NCI-H460 (cell line): ENCODE measurements around the gene SLC38A8. TPM values are rescaled to one million over a fixed set of nuclear protein-coding genes. Genes with fewer than 3 reads are reported as not detected.

Experiments used
- small RNA-seq, 2 experiments: library from RNA; depleted of rRNA; stranded (forward); fragments of <200 nt; gene quantifications; one replicate each; pipeline ENCODE3, GENCODE V24; 2014
- total RNA-seq: library from RNA; depleted of rRNA; stranded (reverse); fragments of >200 nt; shearing (Covaris generic); gene quantifications from 2 replicates; pipeline ENCODE4 v1.2.3, GENCODE V29; 2014; rRNA removed

Gene SLC38A8
- total RNA-seq, 1 experiment from 2014 or later: not detected

Small RNAs within 50 kb of the gene (small RNA-seq; reads per million reads assigned to genes)
- gene RNA5SP432: 0 reads per million in 2 experiments

Other genes starting within 250 kb of the SLC38A8 start
- 83.5 and 93.8 TPM in 2 replicates for gene HSBP1, start 234.8 kb downstream of the SLC38A8 start, total RNA-seq
- gene MLYCD, start 143.7 kb downstream of the SLC38A8 start, total RNA-seq: 0.95 and 1.6 TPM in 2 replicates
- gene OSGIN1, start 89.6 kb downstream of the SLC38A8 start, total RNA-seq: 53.5 and 57.5 TPM in 2 replicates
- 1.1 and 1.8 TPM in 2 replicates for gene NECAB2, start 74.6 kb downstream of the SLC38A8 start, total RNA-seq
- gene MBTPS1, start 74.1 kb upstream of the SLC38A8 start, total RNA-seq: 43.9 and 55.0 TPM in 2 replicates
- 16.9 and 20.2 TPM in 2 replicates for gene HSDL1, start 102.4 kb upstream of the SLC38A8 start, total RNA-seq
- not detected in 2 replicates for gene DNAAF1, start 102.5 kb upstream of the SLC38A8 start, total RNA-seq
- 10.4 and 15.5 TPM in 2 replicates for gene TAF1C, start 144.3 kb upstream of the SLC38A8 start, total RNA-seq
- gene ADAD2, start 148.4 kb upstream of the SLC38A8 start, total RNA-seq: not detected in 2 replicates
- 0.02 TPM in 1 of 2 replicates, not detected in the other for gene KCNG4, start 197.2 kb upstream of the SLC38A8 start, total RNA-seq